Activated CD8-positive, alpha-beta T cell treated with anti-CD3 and anti-CD28 coated beads, Interleukin-2, amount 10 ng/mL, durations not matched to agents 7 days and 5 days (primary cell): ENCODE results near the gene CNKSR1. TPM values are rescaled to one million over a fixed set of nuclear protein-coding genes. Genes with fewer than 3 reads are reported as not detected.

ENCODE experiments used
- ATAC-seq: fragments of 150-1000 bp; cut with Tn5 transposase; one replicate; pipeline ENCODE4 v1.10.0; 2021; ENCODE audit warnings: moderate library complexity
- CTCF ChIA-PET: fragments of 350-600 bp; sonication (Branson Sonifier 250); formaldehyde crosslinking; loops from one replicate; lab custom pipeline; 2021; ENCODE audit warnings: antibody characterized with exemption; lab: Charles Lee
- POLR2A ChIA-PET: fragments of 350-600 bp; sonication (Branson Sonifier 250); formaldehyde crosslinking; loops from one replicate; lab custom pipeline; 2021; ENCODE audit warnings: antibody characterized with exemption; lab: Charles Lee
- DNase-seq: peaks from one replicate; pipeline ENCODE4 v3.0.0-alpha.2; 2020
- H3K27ac Mint-ChIP-seq: one replicate; pipeline ENCODE4 v1.8.0; 2021; ENCODE audit warnings: mild to moderate bottlenecking, mixed read lengths
- H3K27me3 Mint-ChIP-seq: one replicate; pipeline ENCODE4 v1.8.0; 2021; ENCODE audit warnings: low read depth, mixed read lengths
- H3K36me3 Mint-ChIP-seq: one replicate; pipeline ENCODE4 v1.8.0; 2021; ENCODE audit warnings: low read depth, mixed read lengths
- H3K4me1 Mint-ChIP-seq: one replicate; pipeline ENCODE4 v1.8.0; 2021; ENCODE audit warnings: low read depth, mixed read lengths
- H3K4me3 Mint-ChIP-seq: one replicate; pipeline ENCODE4 v1.8.0; 2021; ENCODE audit warnings: mild to moderate bottlenecking, mixed read lengths
- H3K9me3 Mint-ChIP-seq: one replicate; pipeline ENCODE4 v1.8.0; 2022; ENCODE audit warnings: mixed read lengths; ENCODE audit not compliant: insufficient read depth
- total RNA-seq, 2 experiments: library from RNA; stranded (reverse); gene quantifications; one replicate each; pipeline ENCODE4 v1.2.3, GENCODE V29; 2021

The CNKSR1 gene
- total RNA-seq, 2 experiments from 2014 or later, result 1.4 to 2.2 TPM

GRCh38 chr1:26161415-26162219, 15.7 kb upstream of the CNKSR1 start:
- peak overlapping the region; percentile 53 for H3K4me3 Mint-ChIP-seq
- no peaks in the 10 kb centered on the region for H3K9me3 Mint-ChIP-seq
- peaks cover 20% of the 10 kb centered on the region for H3K4me1 Mint-ChIP-seq
- H3K27ac Mint-ChIP-seq, result no peak overlapping the region
- ATAC-seq, result peak; percentile 69
- ChIA-PET POLR2A (no interaction called here), CTCF (interaction anchor here (0.9 to 1.8 kb wide), 6 partner anchors 8 to 59 kb away, joined by 3 to 5 read pairs (median 4); partner anchors contain the start of gene ZNF593)
- H3K27me3 Mint-ChIP-seq, result peaks cover 33% of the 10 kb centered on the region
- peak; percentile 58 for DNase-seq
- H3K36me3 Mint-ChIP-seq, result no peaks in the 10 kb centered on the region

GRCh38 chr1:26162220-26162709, 15.0 kb upstream of the CNKSR1 start:
- H3K27me3 Mint-ChIP-seq, result peaks cover 36% of the 10 kb centered on the region
- POLR2A ChIA-PET, result no interaction called here
- H3K4me3 Mint-ChIP-seq, result peak overlapping the region; percentile 53
- H3K27ac Mint-ChIP-seq, result no peak overlapping the region
- CTCF ChIA-PET, result interaction anchor here (0.9 to 1.8 kb wide), 6 partner anchors 8 to 255 kb away, joined by 3 to 5 read pairs (median 4); partner anchors contain the start of gene ZNF593
- H3K9me3 Mint-ChIP-seq, result no peaks in the 10 kb centered on the region
- ATAC-seq, result no peak
- no peak for DNase-seq
- H3K4me1 Mint-ChIP-seq, result peaks cover 21% of the 10 kb centered on the region
- H3K36me3 Mint-ChIP-seq, result no peaks in the 10 kb centered on the region

- H3K4me1 Mint-ChIP-seq, result peaks cover 21% of the 10 kb centered on the region
- H3K36me3 Mint-ChIP-seq, result no peaks in the 10 kb centered on the region
- H3K27me3 Mint-ChIP-seq, result peaks cover 30% of the 10 kb centered on the region
- CTCF ChIA-PET, result interaction anchor here (0.8 to 1.3 kb wide), 3 partner anchors 15 to 72 kb away, joined by 3 to 5 read pairs (median 4); no protein-coding TSS in a partner anchor
- POLR2A ChIA-PET, result no interaction called here
- no peak overlapping the region for H3K27ac Mint-ChIP-seq
- H3K4me3 Mint-ChIP-seq, result no peak overlapping the region
- DNase-seq (no peak), ATAC-seq (no peak)
- H3K9me3 Mint-ChIP-seq, result no peaks in the 10 kb centered on the region
These were observed 13.6 kb upstream of the CNKSR1 start for GRCh38 chr1:26163684-26164035.

- Mint-ChIP-seq H3K36me3 (no peaks in the 10 kb centered on the region), H3K9me3 (no peaks in the 10 kb centered on the region), H3K27ac (no peak overlapping the region), H3K27me3 (peaks cover 30% of the 10 kb centered on the region), H3K4me3 (peak overlapping the region; percentile 15), H3K4me1 (peaks cover 22% of the 10 kb centered on the region)
- ChIA-PET POLR2A (no interaction called here), CTCF (interaction anchor here (0.8 to 1.8 kb wide), 4 partner anchors 15 to 71 kb away, joined by 3 to 5 read pairs (median 4); no protein-coding TSS in a partner anchor)
- peak; percentile 71 for ATAC-seq
- DNase-seq, result peak; percentile 55
These were observed 13.0 kb upstream of the CNKSR1 start for GRCh38 chr1:26164036-26164860.

- H3K4me1 Mint-ChIP-seq, result peaks cover 23% of the 10 kb centered on the region
- no peaks in the 10 kb centered on the region for H3K9me3 Mint-ChIP-seq
- POLR2A ChIA-PET, result interaction anchor here (0.7 kb wide), 1 partner anchor 27 kb away, joined by 3 read pairs; no protein-coding TSS in a partner anchor
- ATAC-seq, result no peak
- no peak overlapping the region for H3K27ac Mint-ChIP-seq
- no peak overlapping the region for H3K4me3 Mint-ChIP-seq
- H3K36me3 Mint-ChIP-seq, result no peaks in the 10 kb centered on the region
- peaks cover 27% of the 10 kb centered on the region for H3K27me3 Mint-ChIP-seq
- DNase-seq, result no peak
- CTCF ChIA-PET, result interaction anchor here (0.8 to 1.8 kb wide), 4 partner anchors 20 to 60 kb away, joined by 3 to 5 read pairs (median 4); no protein-coding TSS in a partner anchor
These were observed 12.1 kb upstream of the CNKSR1 start for GRCh38 chr1:26164861-26165842.

GRCh38 chr1:26166719-26167281, 10.5 kb upstream of the CNKSR1 start:
- no peak overlapping the region for H3K4me3 Mint-ChIP-seq
- ChIA-PET POLR2A (no interaction called here), CTCF (interaction anchor here (1.2 kb wide), 1 partner anchor 126 kb away, joined by 3 read pairs; no protein-coding TSS in a partner anchor)
- H3K27me3 Mint-ChIP-seq, result peaks cover 24% of the 10 kb centered on the region
- no peak for ATAC-seq
- H3K36me3 Mint-ChIP-seq, result peaks cover 4% of the 10 kb centered on the region
- no peak for DNase-seq
- peaks cover 35% of the 10 kb centered on the region for H3K4me1 Mint-ChIP-seq
- H3K9me3 Mint-ChIP-seq, result no peaks in the 10 kb centered on the region
- H3K27ac Mint-ChIP-seq, result no peak overlapping the region

- H3K27me3 Mint-ChIP-seq, result peaks cover 16% of the 10 kb centered on the region
- ATAC-seq, result no peak
- ChIA-PET CTCF (interaction anchor here (0.7 to 4.2 kb wide), 11 partner anchors 10 to 249 kb away, joined by 3 to 69 read pairs (median 9); partner anchors contain the start of genes CEP85, CNKSR1 and FAM110D), POLR2A (no interaction called here)
- peak within 1 kb of the TSS; percentile 89 for H3K27ac Mint-ChIP-seq
- DNase-seq, result no peak
- peaks cover 31% of the 10 kb centered on the region for H3K4me1 Mint-ChIP-seq
- H3K9me3 Mint-ChIP-seq, result no peaks in the 10 kb centered on the region
- peak within 1 kb of the TSS; percentile 89 for H3K4me3 Mint-ChIP-seq
- H3K36me3 Mint-ChIP-seq, result peaks cover 4% of the 10 kb centered on the region
These were observed 8.7 kb upstream of the CNKSR1 start, which contains the start of gene C1orf232 for GRCh38 chr1:26168410-26169197. C1orf232 (minus strand) TSS chr1:26168963; CDS start chr1:26168499, 464 bp downstream.

GRCh38 chr1:26169198-26169554, 8.1 kb upstream of the CNKSR1 start:
- Mint-ChIP-seq H3K9me3 (no peaks in the 10 kb centered on the region), H3K27me3 (peaks cover 13% of the 10 kb centered on the region), H3K27ac (peak overlapping the region; percentile 68), H3K4me1 (peaks cover 28% of the 10 kb centered on the region), H3K36me3 (peaks cover 4% of the 10 kb centered on the region), H3K4me3 (peak overlapping the region; percentile 89)
- CTCF ChIA-PET, result interaction anchor here (0.6 to 4.2 kb wide), 49 partner anchors 8 to 276 kb away, joined by 3 to 69 read pairs (median 4); partner anchors contain the start of genes CATSPER4, CD52, CEP85 and CNKSR1
- POLR2A ChIA-PET, result interaction anchor here (0.9 to 1.4 kb wide), 4 partner anchors 11 to 65 kb away, joined by 3 to 6 read pairs (median 4); partner anchors contain the start of gene CEP85
- ATAC-seq (no peak), DNase-seq (no peak)

GRCh38 chr1:26169669-26170471, 7.4 kb upstream of the CNKSR1 start, which contains the start of gene ZNF593:
ZNF593 (plus strand) TSS chr1:26169908; CDS start chr1:26169984, 76 bp downstream.
- ChIA-PET POLR2A (interaction anchor here (0.7 to 1.4 kb wide), 6 partner anchors 12 to 64 kb away, joined by 3 to 6 read pairs (median 3); partner anchors contain the start of genes CEP85 and PDIK1L), CTCF (interaction anchor here (0.6 to 4.2 kb wide), 58 partner anchors 8 to 277 kb away, joined by 3 to 69 read pairs (median 4); partner anchors contain the start of genes CATSPER4, CD52, CEP85 and CNKSR1)
- Mint-ChIP-seq H3K36me3 (peaks cover 4% of the 10 kb centered on the region), H3K27ac (peak within 1 kb of the TSS; percentile 89), H3K9me3 (no peaks in the 10 kb centered on the region), H3K4me3 (peak within 1 kb of the TSS; percentile 89), H3K4me1 (peaks cover 25% of the 10 kb centered on the region), H3K27me3 (peaks cover 9% of the 10 kb centered on the region)
- DNase-seq (peak; percentile 92), ATAC-seq (peak; percentile 95)
